HG03521 (cell line): Measurements from ENCODE around the gene C1QTNF6.

ENCODE experiments used
- ATAC-seq: cut with Tn5 transposase; IDR thresholded peaks from one replicate; pipeline ENCODE4 v1.9.1; 2021; ENCODE audit warnings: mild to moderate bottlenecking, moderate library complexity; ENCODE audit not compliant: unreplicated experiment

Gene C1QTNF6

GRCh38 chr22:37146507-37147180, 41.4 kb downstream of the C1QTNF6 start:
- no peak for ATAC-seq

DNA sequence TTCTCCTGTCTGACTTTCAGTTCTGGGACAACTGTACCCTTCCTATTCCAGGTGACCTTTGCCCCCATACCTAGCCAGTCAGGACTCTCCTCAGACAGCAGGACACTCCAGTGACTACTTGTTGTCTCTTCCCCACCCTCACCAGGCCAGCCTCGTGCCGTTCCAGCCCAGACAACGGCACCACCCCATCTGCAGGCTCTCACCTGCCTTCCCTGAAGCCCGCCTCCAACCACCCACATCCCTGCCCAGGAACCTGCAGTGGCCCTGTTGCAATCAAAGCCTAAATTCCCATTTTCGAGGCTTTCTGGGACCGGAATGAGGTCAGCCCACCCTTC, 42.0 kb downstream of the C1QTNF6 start:
- no peak for ATAC-seq

GRCh38 chr22:37145180-37146050, 42.6 kb downstream of the C1QTNF6 start:
- no peak for ATAC-seq

DNA sequence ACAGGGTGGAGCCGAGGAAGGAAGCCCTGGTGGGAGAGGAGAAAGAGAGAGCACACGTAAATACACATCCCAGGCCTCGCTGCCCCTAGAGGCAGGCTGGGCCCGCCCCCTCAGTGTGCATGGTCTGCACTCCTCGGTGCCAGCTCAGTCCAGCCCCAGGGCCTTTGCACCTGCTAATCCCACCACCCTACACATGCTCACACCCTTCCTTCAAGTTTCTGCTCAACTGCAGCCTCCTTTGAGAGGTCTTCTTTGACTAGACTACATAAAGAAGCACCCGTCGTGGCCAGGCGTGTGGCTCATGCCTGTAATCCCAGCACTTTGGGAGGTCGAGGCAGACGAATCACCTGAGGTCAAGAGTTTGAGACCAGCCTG, 43.9 kb downstream of the C1QTNF6 start:
- no peak for ATAC-seq

- no peak for ATAC-seq
These were observed 46.1 kb downstream of the C1QTNF6 start for GRCh38 chr22:37141971-37142370.

GRCh38 chr22:37141476-37141875, 46.6 kb downstream of the C1QTNF6 start:
- ATAC-seq: no peak

DNA sequence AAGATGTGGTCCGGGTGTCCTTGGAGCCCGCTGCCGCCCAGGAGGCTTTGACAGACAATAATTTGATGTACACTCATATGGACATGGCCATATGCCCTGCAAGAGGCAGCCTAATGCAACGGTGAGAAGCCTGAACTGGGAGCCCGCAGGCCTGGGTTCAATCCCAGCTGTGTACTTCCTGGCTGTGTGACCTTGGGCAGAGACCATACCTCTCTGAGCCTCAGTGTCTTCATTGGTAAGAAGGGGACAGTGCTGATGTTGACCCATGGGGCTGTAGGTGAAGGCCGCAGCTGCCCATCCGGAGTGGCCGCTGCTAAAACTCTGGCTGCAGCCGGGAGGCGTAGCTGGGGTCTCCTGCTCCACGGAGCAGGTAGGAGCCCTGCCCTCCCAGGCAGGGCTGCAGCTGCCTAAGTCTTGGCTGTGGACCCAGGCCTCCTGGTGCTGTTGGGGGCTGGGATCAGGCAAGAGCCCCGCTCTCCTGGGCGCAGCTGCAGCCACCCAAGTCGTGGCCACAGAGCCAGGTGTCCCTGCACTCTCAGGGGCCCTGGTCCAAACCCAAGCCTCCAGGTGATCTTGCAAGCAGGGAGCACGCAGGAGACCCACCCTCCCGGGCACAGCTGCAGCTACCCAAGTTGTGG, 47.2 kb downstream of the C1QTNF6 start:
- no peak for ATAC-seq

GRCh38 chr22:37139762-37140161, 48.3 kb downstream of the C1QTNF6 start:
- no peak for ATAC-seq

GRCh38 chr22:37138849-37139561, 49.0 kb downstream of the C1QTNF6 start:
- ATAC-seq: no peak

DNA sequence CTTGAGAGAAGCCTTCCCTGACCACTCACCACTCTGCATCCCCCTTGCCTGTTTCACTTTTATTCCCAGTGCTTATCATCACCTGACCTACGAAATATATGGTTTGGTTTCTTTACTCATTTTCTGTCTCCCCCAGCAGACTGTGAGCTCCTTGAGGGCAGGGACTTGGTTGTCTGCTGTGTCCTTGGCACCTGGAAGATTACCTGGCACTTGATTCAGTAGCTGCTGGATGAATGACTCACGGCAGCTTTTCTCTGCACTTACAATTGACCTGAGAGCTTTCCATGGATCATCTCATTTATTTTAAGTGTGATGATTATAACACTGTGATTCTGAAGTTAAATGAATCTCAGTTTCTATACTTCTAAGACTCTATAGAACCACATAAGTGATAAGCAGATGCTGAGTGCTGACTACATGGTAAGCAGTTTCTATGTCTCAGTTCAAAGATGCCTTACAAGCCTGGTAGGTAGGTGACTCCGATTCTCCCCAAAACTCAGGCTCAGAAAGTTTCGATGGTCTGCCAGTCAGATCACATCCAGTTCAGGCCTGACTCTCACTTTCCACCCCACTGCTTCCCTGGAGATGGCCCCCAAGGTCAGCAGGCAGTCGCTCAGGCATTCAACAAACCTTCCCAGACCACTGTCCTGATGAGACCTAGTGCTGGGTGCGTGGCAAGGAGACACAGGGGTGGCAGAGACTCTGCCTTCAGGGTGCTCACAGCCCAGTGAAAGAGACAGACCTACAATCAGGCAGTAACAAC, 50.0 kb downstream of the C1QTNF6 start:
- no peak for ATAC-seq

DNA sequence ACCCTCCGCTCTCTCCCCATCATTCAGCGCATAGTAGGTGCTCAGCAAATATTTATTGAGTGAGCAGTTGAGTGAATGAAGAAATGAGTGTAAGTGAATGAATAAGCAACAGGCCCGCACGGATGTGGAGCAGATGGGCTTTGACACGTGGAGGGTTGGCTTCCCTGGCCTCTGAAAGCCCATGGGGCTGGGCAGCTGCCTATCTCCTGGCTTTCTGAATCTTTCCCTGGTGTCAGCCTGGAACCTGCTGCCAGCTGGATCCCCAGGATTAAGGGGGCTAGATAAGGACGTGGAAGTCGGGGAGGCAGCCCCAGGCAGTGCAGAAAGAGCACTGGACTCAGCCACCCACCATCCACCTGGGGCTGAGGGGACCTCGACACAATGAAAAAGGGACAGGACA, 50.9 kb downstream of the C1QTNF6 start:
- ATAC-seq: no peak

GRCh38 chr22:37135023-37135422, 53.0 kb downstream of the C1QTNF6 start:
- no peak for ATAC-seq

DNA sequence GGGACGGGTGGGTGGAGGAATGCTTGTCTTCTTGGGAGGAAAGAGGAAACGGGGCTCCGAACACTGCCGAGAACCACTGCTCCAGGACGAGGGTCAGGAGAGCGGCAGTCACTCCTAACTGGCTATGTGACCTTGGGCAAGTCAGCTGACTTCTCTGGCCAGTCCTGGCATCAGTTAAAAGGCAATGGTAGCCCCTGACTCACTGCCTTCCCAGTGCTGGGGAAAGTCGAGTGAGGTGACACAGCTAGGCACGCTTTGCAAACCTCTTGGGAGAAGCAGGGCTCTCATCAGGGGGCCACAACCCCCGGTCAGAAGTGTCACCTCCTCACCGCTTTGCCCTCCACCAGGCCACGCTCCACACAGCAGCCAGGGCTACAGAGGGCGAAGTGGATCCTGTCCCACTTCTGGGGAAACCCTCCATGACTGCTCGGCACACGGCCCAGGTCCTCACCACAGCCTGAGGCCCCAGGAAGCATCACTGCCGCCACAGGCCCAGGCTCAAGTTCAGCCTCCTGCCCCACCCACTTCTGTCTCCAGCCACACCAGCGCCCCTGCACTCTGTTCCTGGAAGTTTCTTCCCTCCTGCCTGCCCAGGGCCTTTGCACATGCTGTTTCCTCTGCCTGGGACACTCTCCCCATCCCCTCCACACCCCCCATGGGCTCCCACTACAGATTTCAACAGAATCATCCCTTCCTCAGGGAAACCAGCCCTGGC, 54.6 kb downstream of the C1QTNF6 start:
- ATAC-seq: no peak

- ATAC-seq: no peak
These were observed 55.3 kb downstream of the C1QTNF6 start for GRCh38 chr22:37132773-37133172.
